GM19193 (cell line): ENCODE measurements around the gene XKRX.

Experiments
- POLR2A ChIP-seq: IDR thresholded peaks from 4 replicates; pipeline ENCODE4 v1.6.1; 2011; ENCODE audit not compliant: insufficient read depth, insufficient read length; ENCODE audit errors: extremely low read depth

XKRX gene

DNA sequence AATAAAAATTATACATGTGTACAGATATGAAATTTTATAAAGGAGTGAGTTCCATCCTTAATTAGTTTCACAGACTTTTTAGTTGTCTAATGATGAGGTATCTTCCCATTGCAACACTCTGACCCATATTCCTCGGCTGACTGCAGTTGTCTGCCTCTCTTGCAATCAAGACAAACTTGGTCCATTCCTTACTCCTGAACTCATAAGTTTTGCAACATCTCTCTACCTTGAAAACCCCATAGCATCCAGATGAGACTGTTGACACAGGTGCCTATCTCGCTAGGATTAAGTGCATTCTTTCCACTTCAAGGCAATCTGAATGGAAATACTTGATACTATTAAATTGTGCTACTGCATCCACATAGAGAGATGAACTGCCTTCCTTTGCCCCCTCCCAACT, 2.3 kb downstream of the XKRX start:
- TF ChIP-seq POLR2A = no peak

DNA sequence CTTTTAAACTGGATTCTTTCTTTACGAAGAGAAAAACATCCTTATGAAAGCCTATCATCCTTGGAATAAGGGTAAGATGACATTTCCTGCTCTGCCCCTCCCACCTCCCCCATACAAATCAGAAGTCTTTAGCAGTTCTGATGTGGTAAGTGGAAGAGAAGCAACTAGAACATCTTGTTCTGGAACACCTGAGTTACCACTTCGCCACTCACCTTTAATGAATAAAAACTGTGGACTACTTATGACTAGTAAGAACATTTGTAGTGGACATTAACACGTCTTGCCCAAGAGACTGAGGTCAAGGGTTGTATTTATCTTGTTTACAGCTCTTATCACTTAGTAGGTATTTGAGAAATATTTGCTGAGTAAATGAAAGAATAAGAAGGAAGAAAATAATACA, 4.3 kb downstream of the XKRX start:
- no peak for TF ChIP-seq POLR2A

DNA sequence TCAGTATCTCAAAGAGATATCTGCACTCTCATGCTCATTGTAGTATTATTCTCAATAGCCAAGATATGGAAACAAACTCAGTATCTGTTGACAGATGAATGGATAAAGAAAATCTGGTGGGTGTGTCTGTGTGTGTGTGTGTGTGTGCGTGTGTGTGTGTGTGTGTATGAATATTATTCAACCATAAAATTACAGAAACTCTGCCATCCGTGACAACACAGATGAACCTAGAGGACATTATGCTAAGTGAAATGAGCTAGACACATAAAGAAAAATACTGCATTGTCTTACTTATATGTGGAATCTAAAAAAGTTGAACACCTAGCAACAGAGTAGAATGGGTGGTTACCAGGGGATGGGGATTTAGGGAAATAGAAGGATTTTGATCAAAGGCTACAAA, 13.2 kb downstream of the XKRX start:
- TF ChIP-seq POLR2A = no peak

DNA sequence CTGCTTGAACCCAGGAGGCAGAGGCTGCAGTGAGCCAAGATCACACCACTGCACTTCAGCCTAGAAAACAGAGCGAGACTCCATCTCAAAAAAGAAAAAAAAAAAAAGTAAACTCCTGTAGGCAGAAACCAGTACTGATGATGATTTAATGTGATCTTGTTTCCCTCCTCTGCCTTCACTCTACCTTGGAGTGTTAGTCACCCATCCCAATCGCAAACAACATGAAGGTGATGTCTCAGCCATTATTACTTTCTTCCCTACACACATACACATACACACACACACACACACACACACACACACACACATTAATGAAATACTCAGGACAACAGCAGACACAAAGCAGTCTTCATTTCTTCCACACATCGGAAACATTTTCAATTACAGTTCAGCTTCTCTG, 15.6 kb downstream of the XKRX start:
- no peak for TF ChIP-seq POLR2A

DNA sequence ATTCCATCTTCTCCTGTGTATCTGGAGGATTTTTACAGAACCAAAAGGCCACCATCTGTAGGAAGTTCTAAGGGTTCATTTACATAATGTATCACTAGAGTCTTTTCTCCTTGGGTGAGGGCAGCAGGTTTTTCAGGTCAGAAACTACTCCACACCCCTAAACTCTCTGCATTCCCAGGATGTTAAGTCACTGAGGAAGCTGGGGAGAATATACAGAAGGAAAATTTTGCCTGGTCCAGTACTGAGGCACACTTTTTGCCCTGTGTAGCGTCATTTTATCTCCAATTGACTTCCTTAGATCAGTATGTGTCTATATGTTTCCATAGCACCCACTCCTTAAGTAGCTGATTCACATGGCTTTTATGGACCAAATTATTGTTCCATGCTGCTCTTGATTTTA, 17.0 kb downstream of the XKRX start:
- TF ChIP-seq POLR2A = no peak

DNA sequence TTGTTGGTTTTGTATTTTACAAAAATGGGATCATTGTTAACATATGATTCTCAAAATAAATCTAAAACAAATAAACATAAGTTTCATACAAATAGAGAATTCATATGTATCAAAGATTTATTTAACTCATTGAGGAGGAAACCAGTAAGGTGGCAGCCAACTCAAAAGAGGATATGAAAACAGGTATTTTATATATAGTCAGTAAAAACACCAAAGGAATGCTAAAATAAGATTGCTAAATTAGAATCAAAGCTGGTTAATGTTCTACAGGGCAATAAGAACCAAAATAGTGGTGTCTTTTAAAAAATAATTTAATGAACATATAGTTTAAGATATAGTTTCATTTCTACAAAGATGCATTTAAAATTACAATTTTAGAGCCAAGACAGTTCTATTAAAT, 23.1 kb downstream of the XKRX start:
- no peak for TF ChIP-seq POLR2A

- TF ChIP-seq POLR2A = no peak
These were observed 24.3 kb downstream of the XKRX start for GRCh38 chrX:100904433-100904832.

DNA sequence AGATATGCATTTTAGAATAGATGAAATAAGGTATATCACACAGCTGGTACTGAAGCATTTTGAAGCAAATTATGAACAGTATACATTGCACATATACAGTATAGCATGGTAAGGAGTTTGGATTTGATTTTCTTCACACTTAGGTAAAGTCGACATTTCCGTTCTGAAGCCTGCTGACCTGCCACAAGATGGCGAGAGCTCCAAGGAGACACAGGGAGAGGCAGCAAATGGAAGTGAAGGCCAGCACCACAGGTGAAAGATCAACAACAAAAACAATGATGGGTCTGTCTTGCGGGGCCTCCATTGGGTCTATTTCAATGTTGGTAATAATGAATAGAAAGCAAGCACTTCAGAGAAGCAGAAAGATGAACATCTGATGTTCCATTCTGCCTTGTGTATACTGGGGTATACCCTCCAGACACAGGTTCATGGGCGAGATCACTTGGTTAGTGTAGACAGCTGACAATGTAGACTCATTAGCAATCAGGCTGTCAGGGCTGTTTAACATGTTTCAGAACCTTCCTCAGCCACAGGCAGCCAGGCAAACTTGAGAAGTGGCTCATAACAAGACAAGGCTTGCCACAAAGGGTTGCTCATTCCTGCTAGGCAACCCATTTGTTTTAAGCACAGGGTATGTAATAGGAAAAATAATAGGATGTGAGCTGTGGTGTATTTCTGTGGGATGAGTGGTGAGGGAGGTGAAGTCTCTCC, 33.2 kb downstream of the XKRX start:
- TF ChIP-seq POLR2A = no peak

DNA sequence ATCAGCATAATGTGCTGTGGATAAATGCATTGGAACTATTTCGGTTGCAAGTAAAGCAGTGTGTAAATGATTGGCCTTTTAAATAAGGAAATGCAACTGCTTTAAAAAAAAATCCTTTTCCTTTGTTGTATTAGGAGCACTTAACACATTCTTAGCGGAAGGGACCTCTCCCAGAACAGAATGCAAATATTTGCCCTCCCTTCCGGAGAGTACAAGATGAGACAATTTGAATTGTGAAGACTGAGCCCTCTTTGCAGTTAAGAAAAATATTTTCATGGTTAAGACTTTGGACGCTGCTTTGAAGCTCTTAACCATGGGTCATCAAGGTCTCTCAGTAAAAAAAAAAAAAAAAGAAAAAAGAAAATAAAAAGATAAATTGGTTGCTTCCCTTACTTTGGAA, 45.1 kb downstream of the XKRX start:
- no peak for TF ChIP-seq POLR2A

- no peak for TF ChIP-seq POLR2A
These were observed 48.3 kb downstream of the XKRX start for GRCh38 chrX:100880368-100880767.

DNA sequence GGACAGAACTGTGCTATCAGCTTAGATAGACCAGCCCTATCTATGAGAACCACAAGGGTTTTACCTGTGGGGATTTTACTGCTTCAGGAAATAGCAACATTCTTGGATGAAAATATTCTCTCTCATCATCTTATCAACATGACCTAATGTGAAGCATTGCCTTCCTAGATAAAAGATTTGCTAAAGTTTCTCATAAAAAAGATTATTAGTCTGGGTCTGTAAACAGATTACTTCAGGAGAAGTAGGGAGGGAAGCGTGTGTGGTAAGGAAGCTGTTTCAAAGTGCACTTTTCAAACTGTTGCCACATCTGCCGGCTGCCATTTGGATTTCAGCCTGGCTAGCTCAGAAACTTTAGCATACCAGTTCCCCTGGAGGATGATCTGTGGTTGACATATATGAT, 54.4 kb downstream of the XKRX start, which contains the start of gene NOX1:
TSS of gene NOX1 (minus strand) at position 35 of the 400 bp plus-strand sequence. CDS start 220 bp downstream, outside the sequence.
- TF ChIP-seq POLR2A = no peak

- no peak for TF ChIP-seq POLR2A
These were observed 56.8 kb downstream of the XKRX start for GRCh38 chrX:100871594-100872560.

- TF ChIP-seq POLR2A = no peak
These were observed 58.2 kb downstream of the XKRX start for GRCh38 chrX:100870527-100870926.

DNA sequence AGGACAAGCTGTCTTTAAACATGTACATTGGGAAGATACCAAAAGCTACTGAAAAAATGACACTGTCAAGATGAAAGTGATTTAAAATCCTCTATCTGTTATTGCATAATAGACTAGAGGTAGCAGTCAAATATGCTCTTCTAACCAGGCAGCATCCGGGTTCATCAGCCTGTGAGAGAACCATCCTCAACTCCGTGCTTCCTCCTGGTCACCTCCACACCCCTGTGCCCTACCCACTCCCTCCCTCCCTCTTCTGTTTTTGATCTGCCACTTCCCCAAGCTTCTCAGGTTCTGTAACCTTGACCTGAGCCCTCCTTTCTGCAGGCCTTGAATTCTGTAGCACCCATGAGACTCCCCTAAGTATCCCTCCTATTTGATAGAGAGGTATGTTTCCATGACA, 60.4 kb downstream of the XKRX start:
- TF ChIP-seq POLR2A = no peak

DNA sequence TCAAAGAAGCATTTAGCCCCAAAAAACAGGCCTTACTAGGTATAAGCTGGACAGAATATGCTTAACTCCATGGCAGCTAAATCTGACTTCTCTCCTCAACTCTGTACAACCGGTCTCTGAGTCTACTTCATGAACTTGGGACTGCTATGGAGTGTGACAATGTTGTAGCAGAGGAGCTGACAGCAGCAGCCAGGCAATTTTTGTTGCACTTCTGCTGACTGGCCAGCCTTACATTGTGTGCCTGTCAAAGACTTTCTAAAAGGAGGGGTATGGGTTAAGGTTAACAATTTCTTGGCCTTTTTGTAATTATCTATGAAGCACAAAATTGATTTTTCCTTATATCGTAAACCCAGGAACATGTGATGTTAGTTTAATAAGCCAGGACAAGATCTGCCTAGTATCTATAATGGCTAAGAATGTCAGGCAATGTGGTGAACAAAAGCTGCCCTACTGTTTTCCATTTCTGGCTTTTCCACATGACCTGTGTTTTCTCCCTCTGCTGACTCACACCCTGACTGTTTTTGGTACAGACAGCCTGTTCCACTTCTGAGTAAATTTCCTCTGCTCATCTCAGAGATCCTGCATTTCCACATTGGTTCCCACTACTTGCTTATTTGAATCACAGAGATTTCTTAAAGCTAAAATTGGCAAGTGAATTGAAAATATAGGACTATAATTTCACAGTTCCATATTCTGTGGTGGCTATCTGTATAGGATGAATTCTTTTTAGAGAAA, 63.9 kb downstream of the XKRX start:
- TF ChIP-seq POLR2A = no peak
